Measurements from ENCODE around the gene ZNF441. TPM values are rescaled to one million over a fixed set of nuclear protein-coding genes. Genes with fewer than 3 reads are reported as not detected.
A peak's percentile ranks its signal among the peaks of the same experiment; 100 is the strongest.

ZNF441 gene
- total RNA-seq, 2 donors from 2014 or later, result 2.2 to 4.4 TPM

DNA sequence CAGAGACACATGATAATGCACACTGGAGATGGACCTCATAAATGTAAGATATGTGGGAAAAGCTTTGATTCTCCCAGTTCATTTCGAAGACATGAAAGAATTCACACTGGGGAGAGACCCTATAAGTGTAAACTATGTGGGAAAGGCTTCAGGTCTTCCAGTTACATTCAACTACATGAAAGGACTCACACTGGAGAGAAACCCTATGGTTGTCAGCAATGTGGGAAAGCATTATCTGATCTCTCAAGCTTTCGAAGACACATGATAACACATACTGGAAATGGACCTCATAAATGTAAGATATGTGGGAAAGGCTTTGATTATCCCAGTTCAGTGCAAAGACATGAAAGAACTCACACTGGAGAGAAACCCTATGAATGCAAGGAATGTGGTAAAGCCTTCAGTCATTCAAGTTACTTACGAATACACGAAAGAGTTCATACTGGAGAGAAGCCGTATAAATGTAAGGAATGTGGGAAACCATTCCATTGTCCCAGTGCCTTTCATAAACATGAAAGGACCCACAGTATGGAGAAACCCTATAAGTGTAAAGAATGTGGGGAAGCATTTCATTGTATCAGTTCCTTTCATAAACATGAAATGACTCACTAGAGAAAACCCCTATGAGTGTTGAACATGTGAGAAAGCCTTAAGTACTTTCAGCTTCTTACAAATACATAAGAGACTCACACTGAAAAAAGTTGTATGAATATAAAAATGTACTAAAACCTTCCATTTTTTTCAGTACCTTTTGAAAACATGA, 14.7 kb downstream of the ZNF441 start:
- H3K36me3 ChIP-seq (ENCODE audit: control insufficient read depth, insufficient read depth, low read length), result peaks cover 45% of the 10 kb centered on the region
- H3K4me3 Mint-ChIP-seq, result no peak overlapping the region
- TF ChIP-seq CTCF (conservative IDR thresholded peaks at IDR 0.05), result no peak

DNA sequence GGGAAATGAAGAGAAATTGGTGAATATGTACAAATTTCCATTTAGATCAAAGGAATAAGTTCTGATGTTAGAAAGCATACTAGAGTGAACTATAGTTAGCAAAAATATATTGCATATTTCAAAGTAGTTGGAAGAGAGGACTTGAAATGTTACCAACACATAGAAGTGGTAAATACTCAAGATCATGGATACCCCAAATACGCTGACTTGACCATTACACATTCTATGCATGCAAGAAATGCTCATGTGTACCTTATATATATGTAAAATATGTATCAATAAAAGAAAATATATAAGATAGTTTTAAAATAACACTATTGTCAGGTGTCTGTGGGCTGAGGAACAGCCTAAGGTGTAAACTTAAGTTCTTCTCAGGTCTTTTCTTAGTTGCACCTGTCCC, 17.0 kb downstream of the ZNF441 start:
- 100% methylated on average over 1 of the region's 1 CpG; no CpG with 5 or more reads in 1 of the 2 experiments for WGBS, 2 experiments (ENCODE audit: insufficient coverage in 1 of 2, insufficient read length in 1 of 2)
- Histone ChIP-seq H3K4me1 (ENCODE audit: control insufficient read depth, insufficient read depth, low read length) (no peaks in the 10 kb centered on the region), H3K27ac (ENCODE audit: low read depth, low read length) (no peak overlapping the region), H3K9ac (ENCODE audit: extremely low read depth, low read length, poor library complexity, severe bottlenecking) (no peak overlapping the region), H3K36me3 (ENCODE audit: control insufficient read depth, insufficient read depth, low read length) (peaks cover 34% of the 10 kb centered on the region), H3K4me3 (ENCODE audit: low read length) (no peak overlapping the region), H3K9me3 (ENCODE audit: control insufficient read depth, low read length) (peaks cover 55% of the 10 kb centered on the region), H3K27me3 (ENCODE audit: control insufficient read depth, insufficient read depth, low read length, poor library complexity, severe bottlenecking) (no peaks in the 10 kb centered on the region)
- TF ChIP-seq CTCF (conservative IDR thresholded peaks at IDR 0.05), result no peak
- no peaks in the 10 kb centered on the region for H3K4me1 Mint-ChIP-seq
- peaks cover 7% of the 10 kb centered on the region for H3K27me3 Mint-ChIP-seq (ENCODE audit: insufficient read depth)
- DNase-seq, result no peak
- no peak overlapping the region for H3K4me3 Mint-ChIP-seq
- H3K27ac Mint-ChIP-seq, result no peak overlapping the region
- peaks cover 32% of the 10 kb centered on the region for H3K36me3 Mint-ChIP-seq (ENCODE audit: low read depth)
- peaks cover 87% of the 10 kb centered on the region for H3K9me3 Mint-ChIP-seq

More for the DNA sequence above, 14.7 kb downstream of the ZNF441 start:
- 96 to 98% methylated on average over 5 of the region's 5 CpGs for WGBS, 2 experiments (ENCODE audit: insufficient coverage in 1 of 2, insufficient read length in 1 of 2)
- Histone ChIP-seq H3K27ac (ENCODE audit: low read depth, low read length) (no peak overlapping the region), H3K4me3 (ENCODE audit: low read length) (peak overlapping the region; percentile 37), H3K4me1 (ENCODE audit: control insufficient read depth, insufficient read depth, low read length) (no peaks in the 10 kb centered on the region), H3K27me3 (ENCODE audit: control insufficient read depth, insufficient read depth, low read length, poor library complexity, severe bottlenecking) (no peaks in the 10 kb centered on the region), H3K9ac (ENCODE audit: extremely low read depth, low read length, poor library complexity, severe bottlenecking) (no peak overlapping the region), H3K9me3 (ENCODE audit: control insufficient read depth, low read length) (peaks cover 76% of the 10 kb centered on the region)
- Mint-ChIP-seq H3K9me3 (peaks cover 90% of the 10 kb centered on the region), H3K27me3 (ENCODE audit: insufficient read depth) (no peaks in the 10 kb centered on the region), H3K36me3 (ENCODE audit: low read depth) (peaks cover 42% of the 10 kb centered on the region), H3K27ac (no peak overlapping the region), H3K4me1 (no peaks in the 10 kb centered on the region)
- no peak for DNase-seq

DNA sequence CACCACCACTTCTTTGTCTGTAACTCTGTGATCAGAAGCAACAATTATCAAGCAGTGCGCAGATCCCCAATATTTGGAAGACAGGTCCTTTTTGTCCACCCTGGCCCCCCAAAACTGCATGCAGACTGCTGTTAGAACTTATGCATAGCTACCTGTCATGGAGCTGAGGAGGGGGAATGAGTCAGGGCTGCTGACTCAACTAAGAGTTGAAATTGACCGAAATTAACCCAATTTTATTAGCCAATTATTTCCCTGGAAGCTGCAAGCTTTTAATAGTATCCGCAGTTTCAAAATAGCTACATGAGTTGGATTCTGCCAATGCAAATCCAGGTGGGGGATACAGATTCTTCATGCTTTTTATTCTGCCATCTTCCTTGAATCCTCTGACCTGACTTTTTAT, 17.6 kb downstream of the ZNF441 start:
- Histone ChIP-seq H3K4me3 (ENCODE audit: low read length) (no peak overlapping the region), H3K36me3 (ENCODE audit: control insufficient read depth, insufficient read depth, low read length) (peaks cover 30% of the 10 kb centered on the region), H3K4me1 (ENCODE audit: control insufficient read depth, insufficient read depth, low read length) (no peaks in the 10 kb centered on the region), H3K27me3 (ENCODE audit: control insufficient read depth, insufficient read depth, low read length, poor library complexity, severe bottlenecking) (no peaks in the 10 kb centered on the region), H3K9ac (ENCODE audit: extremely low read depth, low read length, poor library complexity, severe bottlenecking) (no peak overlapping the region), H3K27ac (ENCODE audit: low read depth, low read length) (no peak overlapping the region), H3K9me3 (ENCODE audit: control insufficient read depth, low read length) (peaks cover 50% of the 10 kb centered on the region)
- Mint-ChIP-seq H3K9me3 (peaks cover 87% of the 10 kb centered on the region), H3K4me3 (no peak overlapping the region), H3K27ac (no peak overlapping the region), H3K4me1 (no peaks in the 10 kb centered on the region), H3K36me3 (ENCODE audit: low read depth) (peaks cover 27% of the 10 kb centered on the region), H3K27me3 (ENCODE audit: insufficient read depth) (peaks cover 12% of the 10 kb centered on the region)
- no peak for TF ChIP-seq CTCF (conservative IDR thresholded peaks at IDR 0.05)
- DNase-seq, result no peak
- 89 to 90% methylated on average over 3 of the region's 3 CpGs for WGBS, 2 experiments (ENCODE audit: insufficient coverage in 1 of 2, insufficient read length in 1 of 2)

Data from endodermal cell (in vitro differentiated cells).